Upper lobe of left lung (tissue), 6 donors: ENCODE data around the gene COX17. TPM values are rescaled to one million over a fixed set of nuclear protein-coding genes. Genes with fewer than 3 reads are reported as not detected.

Experiments
- ATAC-seq, 2 donors: fragments of 200-7000 bp; cut with Tn5 transposase; one replicate each; pipeline ENCODE4 v1.9.1; 2022; ENCODE audit warnings: mild to moderate bottlenecking in 2 of 2, moderate library complexity in 2 of 2; ENCODE audit not compliant: low FRiP score in 2 of 2
- DNase-seq, 2 donors: peaks; one replicate each; pipeline ENCODE4 v3.0.0-alpha.2; 2019 to 2020
- H3K27ac ChIP-seq, 4 donors: fragments of 200-600 bp; sonication (generic); one replicate each; pipeline ENCODE4 v1.5.1; 2016 to 2019
- H3K27me3 ChIP-seq, 4 donors: fragments of 200-600 bp; sonication (generic); one replicate each; pipeline ENCODE4 v1.5.1; 2017 to 2019
- H3K36me3 ChIP-seq, 4 donors: fragments of 200-600 bp; sonication (generic); one replicate each; pipeline ENCODE4 v1.5.1; 2016 to 2019
- H3K4me1 ChIP-seq, 4 donors: fragments of 200-600 bp; sonication (generic); one replicate each; pipeline ENCODE4 v1.5.1; 2018 to 2019
- H3K4me3 ChIP-seq, 4 donors: fragments of 200-600 bp; sonication (generic); one replicate each; pipeline ENCODE4 v1.5.1; 2017 to 2019; ENCODE audit warnings: mild to moderate bottlenecking in 2 of 4, moderate library complexity in 1 of 4
- H3K9me3 ChIP-seq, 4 donors: fragments of 200-600 bp; sonication (generic); one replicate each; pipeline ENCODE4 v1.5.1; 2018 to 2019
- EP300 ChIP-seq, 4 donors: sonication (generic); formaldehyde crosslinking; IDR thresholded peaks; one replicate each; pipeline ENCODE4 v1.5.1; 2017; ENCODE audit warnings: antibody characterized with exemption in 4 of 4, control low read depth in 2 of 4
- POLR2A ChIP-seq, 4 donors: fragments of 450-650 bp; IDR thresholded peaks; one replicate each; pipeline ENCODE4 v1.5.1; 2016 to 2017; ENCODE audit warnings: antibody characterized with exemption in 4 of 4, mild to moderate bottlenecking in 2 of 4
- POLR2AphosphoS5 ChIP-seq, 2 donors: sonication (generic); formaldehyde crosslinking; IDR thresholded peaks; one replicate each; pipeline ENCODE4 v1.5.1; 2017; ENCODE audit warnings: antibody characterized with exemption in 2 of 2
- WGBS, 2 donors: methylation state at CpG; one replicate each; pipeline ENCODE4 v1.1.5; 2017 to 2018; 5-methylcytosine and 5-hydroxymethylcytosine counted together
- total RNA-seq, 6 donors: library from RNA; depleted of rRNA in 4 of 6; stranded (reverse); fragments of >200 nt in 4 of 6; gene quantifications; one replicate each; pipeline versions ENCODE4 v1.1.0 to v1.2.1, GENCODE V29; 2016 to 2021
- TF ChIP-seq, protein P1 (sequence below), 6 experiments: fragments of 450-650 bp in 4 of 6; fragments of 200-600 bp in 2 of 6; sonication (generic) in 2 of 6; IDR thresholded peaks; one replicate each; pipeline ENCODE4 v1.5.1; 2016 to 2019; ENCODE audit warnings: antibody characterized with exemption in 6 of 6
- donor health status: DM: no; HTN: no; CAD: no; lungs with moderate emphysema.
- donor health status: DM: no; HTN: yes; CAD: no; lungs with severe emphysema.

COX17 gene, protein sequence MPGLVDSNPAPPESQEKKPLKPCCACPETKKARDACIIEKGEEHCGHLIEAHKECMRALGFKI
- total RNA-seq, result 10 to 100 TPM; 32.3 to 60.8 (median 51.8) TPM

DNA sequence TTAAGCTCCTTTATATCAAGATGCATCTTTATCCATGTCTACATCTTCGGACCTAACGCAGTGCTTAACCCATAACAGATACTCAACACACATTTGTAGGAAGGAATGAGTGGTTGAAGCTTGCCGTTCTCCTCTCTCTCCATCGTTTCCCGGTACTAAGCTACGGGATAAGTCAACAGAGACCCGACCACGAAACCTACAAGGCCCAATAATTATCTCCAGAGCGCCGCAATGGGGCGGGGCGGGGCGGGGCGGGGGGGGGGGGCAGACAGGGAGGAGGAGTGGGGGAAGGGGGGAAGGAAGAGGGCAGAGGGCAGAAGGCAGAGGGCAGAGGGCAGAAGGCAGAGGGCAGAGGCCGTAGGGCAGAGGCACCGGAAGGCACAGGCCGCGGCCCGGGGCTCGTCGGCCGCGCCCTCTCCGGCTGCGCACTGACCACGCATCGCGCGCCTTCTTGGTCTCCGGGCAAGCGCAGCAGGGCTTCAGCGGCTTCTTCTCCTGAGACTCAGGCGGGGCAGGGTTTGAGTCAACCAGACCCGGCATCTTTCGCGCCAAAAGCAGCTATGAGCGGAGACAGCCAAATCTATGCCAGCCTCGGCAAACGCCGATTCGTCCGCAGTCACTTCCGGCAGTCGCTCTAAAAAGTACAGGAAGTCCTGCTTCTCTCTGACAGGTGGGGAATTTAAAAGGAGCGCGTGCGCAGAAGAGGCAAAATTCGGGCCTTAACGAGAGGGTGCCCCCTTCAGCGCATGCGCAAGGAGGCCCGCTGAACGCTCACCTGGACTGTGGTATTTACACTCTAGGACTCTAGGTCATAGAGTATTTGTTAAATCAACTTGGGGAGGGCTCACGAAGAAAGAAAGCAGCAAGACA lies at the start of gene COX17:
Gene COX17, minus strand, starts transcription at position 636 of the 870 bp plus-strand sequence. Its CDS starts 96 bp downstream, at position 540.
- DNase-seq, result peak; percentile 92 to 97
- ATAC-seq, result peak; percentile 94 to 96
- 1 to 2% methylated on average over 17 to 46 of the region's 54 CpGs for WGBS, 2 donors
- Histone ChIP-seq H3K27ac (peak within 1 kb of the TSS; percentile 91 to 94 (median 93)), H3K4me3 (peak within 1 kb of the TSS; percentile 28 to 63 (median 58)), H3K4me1 (peaks cover 14 to 34% (median 19%) of the 10 kb centered on the region in 4 donors), H3K36me3 (peaks cover 0 to 28% (median 16%) of the 10 kb centered on the region in 4 donors), H3K9me3 (no peaks in the 10 kb centered on the region), H3K27me3 (no peaks in the 10 kb centered on the region)
- TF ChIP-seq, protein P1, sequence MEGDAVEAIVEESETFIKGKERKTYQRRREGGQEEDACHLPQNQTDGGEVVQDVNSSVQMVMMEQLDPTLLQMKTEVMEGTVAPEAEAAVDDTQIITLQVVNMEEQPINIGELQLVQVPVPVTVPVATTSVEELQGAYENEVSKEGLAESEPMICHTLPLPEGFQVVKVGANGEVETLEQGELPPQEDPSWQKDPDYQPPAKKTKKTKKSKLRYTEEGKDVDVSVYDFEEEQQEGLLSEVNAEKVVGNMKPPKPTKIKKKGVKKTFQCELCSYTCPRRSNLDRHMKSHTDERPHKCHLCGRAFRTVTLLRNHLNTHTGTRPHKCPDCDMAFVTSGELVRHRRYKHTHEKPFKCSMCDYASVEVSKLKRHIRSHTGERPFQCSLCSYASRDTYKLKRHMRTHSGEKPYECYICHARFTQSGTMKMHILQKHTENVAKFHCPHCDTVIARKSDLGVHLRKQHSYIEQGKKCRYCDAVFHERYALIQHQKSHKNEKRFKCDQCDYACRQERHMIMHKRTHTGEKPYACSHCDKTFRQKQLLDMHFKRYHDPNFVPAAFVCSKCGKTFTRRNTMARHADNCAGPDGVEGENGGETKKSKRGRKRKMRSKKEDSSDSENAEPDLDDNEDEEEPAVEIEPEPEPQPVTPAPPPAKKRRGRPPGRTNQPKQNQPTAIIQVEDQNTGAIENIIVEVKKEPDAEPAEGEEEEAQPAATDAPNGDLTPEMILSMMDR (IDR thresholded peaks at IDR 0.05), result peak in 1 of 6 experiments; percentile 24
- TF ChIP-seq EP300 (IDR thresholded peaks at IDR 0.05) (peak in 2 of 4 donors; percentile 25 to 34), POLR2A (IDR thresholded peaks at IDR 0.05) (peak in 3 of 4 donors; percentile 50 to 85 (median 79)), POLR2AphosphoS5 (IDR thresholded peaks at IDR 0.05) (peak; percentile 77 to 81)

DNA sequence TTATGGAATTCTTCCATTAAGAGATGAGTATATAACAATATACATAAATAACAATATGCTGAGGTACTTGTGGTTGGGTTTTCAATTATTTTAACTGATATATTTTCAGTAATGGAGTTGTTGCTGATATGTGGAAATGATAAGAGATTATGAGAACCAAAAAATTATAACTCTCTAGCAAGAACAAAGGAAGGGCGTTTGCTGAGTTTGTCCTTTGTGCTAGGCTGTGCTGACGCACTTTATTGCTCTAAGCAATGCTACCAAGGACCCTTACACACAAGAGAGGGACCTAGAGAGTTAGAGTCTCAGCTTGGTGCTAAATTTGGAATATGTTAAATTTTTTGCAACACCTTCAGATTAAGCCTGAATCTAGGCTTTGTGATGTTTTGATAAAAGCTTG lies 49.7 kb upstream of the COX17 start:
- H3K27me3 ChIP-seq, result no peaks in the 10 kb centered on the region
- TF ChIP-seq, protein P1 (IDR thresholded peaks at IDR 0.05), result no peak
- TF ChIP-seq POLR2A (IDR thresholded peaks at IDR 0.05) (no peak), EP300 (IDR thresholded peaks at IDR 0.05) (peak in 1 of 4 donors; percentile 60), POLR2AphosphoS5 (IDR thresholded peaks at IDR 0.05) (no peak)
- WGBS, 2 donors, result 70 to 72% methylated on average over 2 of the region's 2 CpGs
- H3K4me1 ChIP-seq, result no peaks in the 10 kb centered on the region
- H3K36me3 ChIP-seq, result no peaks in the 10 kb centered on the region
- no peak for DNase-seq
- H3K4me3 ChIP-seq, result no peak overlapping the region
- no peaks in the 10 kb centered on the region for H3K9me3 ChIP-seq
- no peak for ATAC-seq
- peak overlapping the region in 2 of 4 donors; percentile 9 to 62 for H3K27ac ChIP-seq

DNA sequence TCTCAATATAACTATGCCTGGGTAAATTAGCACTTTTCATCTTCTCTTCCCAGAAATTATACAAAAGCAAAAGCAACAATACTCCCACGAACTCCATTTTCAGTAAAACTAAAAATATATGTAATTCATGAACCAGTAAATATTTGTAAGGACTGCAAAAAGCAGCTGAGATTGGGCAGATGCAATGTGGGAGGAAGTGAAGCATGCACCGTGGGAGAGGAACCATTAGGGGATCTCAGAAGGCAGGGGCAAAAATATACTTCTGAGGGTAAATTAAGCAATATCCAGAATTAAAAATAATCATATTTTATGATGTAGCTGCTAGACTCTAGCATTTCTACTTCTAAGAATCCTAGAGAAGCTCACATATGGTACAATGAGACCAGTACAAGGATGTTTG lies 45.8 kb upstream of the COX17 start:
- Histone ChIP-seq H3K4me3 (no peak overlapping the region), H3K36me3 (peaks cover 0 to under 1% (median 0%) of the 10 kb centered on the region in 4 donors), H3K4me1 (no peaks in the 10 kb centered on the region), H3K27ac (no peak overlapping the region), H3K9me3 (no peaks in the 10 kb centered on the region), H3K27me3 (no peaks in the 10 kb centered on the region)
- ATAC-seq (no peak), DNase-seq (no peak)
- TF ChIP-seq POLR2A (IDR thresholded peaks at IDR 0.05), result no peak
- TF ChIP-seq EP300 (IDR thresholded peaks at IDR 0.05), result no peak
- TF ChIP-seq, protein P1 (IDR thresholded peaks at IDR 0.05), result no peak
- TF ChIP-seq POLR2AphosphoS5 (IDR thresholded peaks at IDR 0.05), result no peak
- 49 to 55% methylated on average over 2 of the region's 2 CpGs for WGBS, 2 donors

DNA sequence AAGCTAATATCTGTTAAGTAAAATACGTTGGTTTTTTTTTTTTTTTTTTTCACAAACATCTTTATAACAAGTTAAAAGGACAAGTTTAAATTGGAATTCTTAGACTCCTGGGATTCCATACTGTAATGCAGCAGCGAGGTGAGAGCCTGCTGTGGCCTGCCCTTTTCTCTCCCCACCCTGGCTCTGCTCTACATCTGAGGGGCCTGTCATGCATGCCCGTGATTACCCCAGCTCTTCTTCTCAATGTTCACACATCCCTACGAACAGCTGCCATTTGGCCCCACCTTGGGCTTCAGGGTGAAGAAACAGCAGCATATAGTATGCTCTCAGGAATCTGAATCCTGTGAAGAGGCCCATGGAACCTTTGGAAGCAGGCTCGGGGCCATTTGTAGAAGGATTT lies 40.3 kb upstream of the COX17 start:
- Histone ChIP-seq H3K4me3 (no peak overlapping the region), H3K27ac (no peak overlapping the region), H3K4me1 (no peaks in the 10 kb centered on the region), H3K27me3 (no peaks in the 10 kb centered on the region), H3K9me3 (no peaks in the 10 kb centered on the region), H3K36me3 (peaks cover 0 to 5% (median 0%) of the 10 kb centered on the region in 4 donors)
- TF ChIP-seq, protein P1 (IDR thresholded peaks at IDR 0.05), result no peak
- TF ChIP-seq POLR2AphosphoS5 (IDR thresholded peaks at IDR 0.05) (no peak), EP300 (IDR thresholded peaks at IDR 0.05) (no peak), POLR2A (IDR thresholded peaks at IDR 0.05) (no peak)
- DNase-seq (no peak), ATAC-seq (no peak)
- WGBS, 2 donors, result 87 to 88% methylated on average over 5 of the region's 5 CpGs
